Breast epithelium (tissue), 3 donors: ENCODE results near the gene CDH23.

Source experiments
- CTCF ChIP-seq, 3 donors: fragments of 450-650 bp; IDR thresholded peaks; one replicate each; pipeline ENCODE4 v1.5.1; 2016 to 2017; ENCODE audit warnings: antibody characterized with exemption in 3 of 3, mild to moderate bottlenecking in 3 of 3, moderate library complexity in 3 of 3
- POLR2AphosphoS5 ChIP-seq, 3 donors: sonication (generic); formaldehyde crosslinking; IDR thresholded peaks; one replicate each; pipeline ENCODE4 v1.6.1; 2017; ENCODE audit warnings: antibody characterized with exemption in 3 of 3

GRCh38 chr10:71825217-71825616 lies 428.5 kb downstream of the CDH23 start:
- no peak for TF ChIP-seq CTCF (IDR thresholded peaks at IDR 0.05)
- TF ChIP-seq POLR2AphosphoS5 (IDR thresholded peaks at IDR 0.05): no peak
